IPS-20b (cell line): Measurements from ENCODE around the gene HDAC1.
"Not testable (repeated sequence)": the region's sequence is repeated elsewhere in the genome, so short reads cannot be mapped to it uniquely, and the experiment has no call there.

Experiments
- H3K27ac ChIP-seq: one replicate; pipeline ENCODE4 v1.5.1; 2013; ENCODE audit warnings: low read length
- H3K27me3 ChIP-seq: 2 replicates; pipeline ENCODE4 v1.6.1; 2013; ENCODE audit warnings: mild to moderate bottlenecking, low read length, inconsistent platforms; ENCODE audit not compliant: insufficient read depth
- H3K36me3 ChIP-seq: 2 replicates; pipeline ENCODE4 v1.6.1; 2013; ENCODE audit warnings: low read depth, mild to moderate bottlenecking, inconsistent platforms, low read length, moderate library complexity; ENCODE audit not compliant: insufficient read depth
- H3K4me1 ChIP-seq: 2 replicates; pipeline ENCODE4 v1.6.1; 2013; ENCODE audit warnings: mild to moderate bottlenecking, control low read depth, inconsistent platforms, low read length, moderate library complexity; ENCODE audit not compliant: insufficient read depth
- H3K4me3 ChIP-seq: 2 replicates; pipeline ENCODE4 v1.5.1; 2013; ENCODE audit warnings: mild to moderate bottlenecking, low read length, inconsistent platforms
- H3K9ac ChIP-seq: 2 replicates; pipeline ENCODE4 v1.6.1; 2013; ENCODE audit warnings: low read depth, mild to moderate bottlenecking, inconsistent platforms, low read length, moderate library complexity
- H3K9me3 ChIP-seq: 2 replicates; pipeline ENCODE4 v1.6.1; 2013; ENCODE audit warnings: mild to moderate bottlenecking, low read depth, low read length, inconsistent platforms; ENCODE audit not compliant: insufficient read depth

HDAC1 gene

GRCh38 chr1:32353431-32353830 is 61.5 kb downstream of the HDAC1 start:
- Histone ChIP-seq H3K27ac (no peak overlapping the region), H3K4me1 (peaks cover 3% of the 10 kb centered on the region; the same call in 1 of the 2 replicates), H3K9me3 (peaks cover 8% of the 10 kb centered on the region), H3K9ac (no peak overlapping the region), H3K36me3 (no peaks in the 10 kb centered on the region), H3K27me3 (peaks cover 31% of the 10 kb centered on the region), H3K4me3 (no peak overlapping the region)

DNA sequence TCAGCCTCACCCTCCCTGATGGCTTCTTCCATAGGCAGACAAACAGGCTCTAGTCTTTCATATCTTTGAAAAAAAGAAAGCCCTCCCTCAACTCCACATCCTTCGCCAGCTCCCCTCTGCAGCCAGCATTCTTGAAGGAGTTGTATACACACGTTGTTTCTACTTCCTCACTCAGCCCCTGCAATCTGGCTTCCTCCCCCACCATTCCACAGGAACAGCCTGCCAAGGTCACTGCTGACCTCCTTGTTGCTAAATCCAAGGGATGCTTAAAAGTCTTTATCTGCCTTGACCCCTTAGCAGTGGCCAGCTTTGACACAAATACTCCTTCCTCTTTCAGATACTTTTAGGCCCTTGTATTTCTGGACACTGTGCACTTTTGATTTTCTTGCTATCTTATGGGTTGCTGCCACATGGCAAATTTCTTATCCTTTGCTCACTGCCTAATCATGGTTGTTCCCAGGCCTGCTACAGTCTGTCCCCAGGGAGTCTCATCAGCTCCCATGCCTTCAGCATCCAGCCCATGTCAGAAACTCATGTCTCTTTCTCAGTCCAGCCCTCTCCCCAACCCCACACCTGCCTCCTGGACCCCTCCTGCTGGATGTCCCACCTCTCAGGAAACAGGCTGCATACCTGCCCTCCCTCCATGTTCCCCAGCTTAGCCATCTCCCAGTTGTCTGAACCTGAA is 62.1 kb downstream of the HDAC1 start:
- no peak overlapping the region for H3K9ac ChIP-seq
- H3K9me3 ChIP-seq = peaks cover 8% of the 10 kb centered on the region
- H3K27ac ChIP-seq = no peak overlapping the region
- peaks cover 32% of the 10 kb centered on the region for H3K27me3 ChIP-seq
- no peaks in the 10 kb centered on the region for H3K36me3 ChIP-seq
- H3K4me3 ChIP-seq = no peak overlapping the region
- H3K4me1 ChIP-seq = peaks cover 3% of the 10 kb centered on the region; the same call in 1 of the 2 replicates

GRCh38 chr1:32355778-32356177 is 63.9 kb downstream of the HDAC1 start:
- H3K27ac ChIP-seq, H3K9ac ChIP-seq, H3K4me1 ChIP-seq, H3K4me3 ChIP-seq, H3K36me3 ChIP-seq, H3K9me3 ChIP-seq: not testable (repeated sequence)
- peaks cover 25% of the 10 kb centered on the region for H3K27me3 ChIP-seq

DNA sequence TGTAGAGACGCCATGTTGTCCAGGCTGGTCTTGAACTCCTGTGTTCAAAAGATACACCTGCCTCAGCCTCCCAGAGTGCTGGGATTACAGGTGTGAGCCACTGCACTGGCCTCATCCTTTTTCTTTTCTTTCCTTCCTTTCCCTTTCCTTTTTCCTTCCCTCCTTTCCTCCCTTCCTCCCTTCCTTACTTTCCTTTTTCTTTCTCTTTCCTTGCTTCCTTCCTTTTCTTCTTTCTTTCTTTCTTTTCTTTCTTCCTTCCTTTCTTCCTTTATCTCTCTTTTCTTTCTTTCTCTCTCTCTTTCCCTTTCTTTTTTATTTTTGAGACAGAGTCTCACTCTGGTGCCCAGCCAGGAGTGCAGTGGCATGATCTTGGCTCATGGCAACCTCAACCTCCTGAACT is 64.6 kb downstream of the HDAC1 start:
- Histone ChIP-seq H3K27me3 (peaks cover 30% of the 10 kb centered on the region), H3K9me3 (no peaks in the 10 kb centered on the region), H3K4me1 (peaks cover 3% of the 10 kb centered on the region; the same call in 1 of the 2 replicates), H3K9ac (no peak overlapping the region), H3K4me3 (no peak overlapping the region), H3K36me3 (no peaks in the 10 kb centered on the region), H3K27ac (no peak overlapping the region)

- no peak overlapping the region for H3K9ac ChIP-seq
- H3K4me3 ChIP-seq = no peak overlapping the region
- peaks cover 3% of the 10 kb centered on the region; the same call in 1 of the 2 replicates for H3K4me1 ChIP-seq
- peaks cover 37% of the 10 kb centered on the region for H3K27me3 ChIP-seq
- H3K36me3 ChIP-seq = no peaks in the 10 kb centered on the region
- no peak overlapping the region for H3K27ac ChIP-seq
- H3K9me3 ChIP-seq = no peaks in the 10 kb centered on the region
These were observed 65.7 kb downstream of the HDAC1 start for GRCh38 chr1:32357614-32358013.

DNA sequence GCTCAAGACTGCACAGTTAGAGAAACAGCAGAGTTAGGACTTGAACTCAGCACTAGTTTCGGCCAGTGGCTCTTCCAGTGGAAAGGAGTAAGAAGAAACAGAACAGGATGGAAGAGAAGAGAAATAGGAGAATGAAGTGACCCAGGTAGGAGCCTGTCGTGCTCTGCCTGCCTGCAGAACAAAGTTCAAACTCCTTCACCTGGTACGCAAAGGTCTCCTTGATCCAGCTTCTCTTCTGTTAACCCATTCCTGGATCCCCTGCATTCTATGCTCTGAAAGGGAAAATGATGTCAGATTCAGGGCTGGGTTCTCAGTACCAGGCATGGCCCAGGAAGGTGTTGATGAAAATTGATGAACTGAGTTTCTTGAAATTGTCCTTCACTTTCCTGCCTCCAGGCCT is 66.6 kb downstream of the HDAC1 start:
- Histone ChIP-seq H3K36me3 (peaks cover 3% of the 10 kb centered on the region; the same call in 1 of the 2 replicates), H3K27me3 (peaks cover 40% of the 10 kb centered on the region), H3K9ac (no peak overlapping the region), H3K4me3 (no peak overlapping the region), H3K4me1 (peaks cover 2% of the 10 kb centered on the region; the same call in 1 of the 2 replicates), H3K9me3 (no peaks in the 10 kb centered on the region), H3K27ac (no peak overlapping the region)

GRCh38 chr1:32361308-32361673 is 69.4 kb downstream of the HDAC1 start:
- Histone ChIP-seq H3K4me1 (peaks cover 2% of the 10 kb centered on the region; the same call in 1 of the 2 replicates), H3K9ac (no peak overlapping the region), H3K9me3 (no peaks in the 10 kb centered on the region), H3K4me3 (no peak overlapping the region), H3K27ac (no peak overlapping the region), H3K27me3 (peaks cover 40% of the 10 kb centered on the region), H3K36me3 (peaks cover 27% of the 10 kb centered on the region)

- peaks cover 32% of the 10 kb centered on the region for H3K36me3 ChIP-seq
- peak overlapping the region; percentile 57; the same call in 1 of the 2 replicates for H3K4me3 ChIP-seq
- H3K27me3 ChIP-seq = peaks cover 40% of the 10 kb centered on the region
- H3K9me3 ChIP-seq = no peaks in the 10 kb centered on the region
- H3K27ac ChIP-seq = no peak overlapping the region
- peaks cover 2% of the 10 kb centered on the region; the same call in 1 of the 2 replicates for H3K4me1 ChIP-seq
- H3K9ac ChIP-seq = peak overlapping the region; percentile 45; the same call in 1 of the 2 replicates
These were observed 70.0 kb downstream of the HDAC1 start for GRCh38 chr1:32361674-32362473.

GRCh38 chr1:32362474-32363313 is 70.8 kb downstream of the HDAC1 start, which contains the start of the genes FAM229A and TSSK3:
Gene FAM229A, minus strand, starts transcription at chr1:32362485. Its CDS starts 394 bp downstream, at chr1:32362091.
Gene TSSK3, plus strand, starts transcription at chr1:32362539. Its CDS starts 163 bp downstream, at chr1:32362702.
- Histone ChIP-seq H3K9ac (peak within 1 kb of the TSS; percentile 45; the same call in 1 of the 2 replicates), H3K36me3 (peaks cover 41% of the 10 kb centered on the region), H3K4me3 (peak within 1 kb of the TSS; percentile 57; the same call in 1 of the 2 replicates), H3K9me3 (no peaks in the 10 kb centered on the region), H3K27ac (no peak within 1 kb of the TSS), H3K27me3 (peaks cover 40% of the 10 kb centered on the region), H3K4me1 (peaks cover 2% of the 10 kb centered on the region; the same call in 1 of the 2 replicates)

GRCh38 chr1:32363713-32364112 is 71.8 kb downstream of the HDAC1 start:
- Histone ChIP-seq H3K4me3 (no peak overlapping the region), H3K4me1 (peaks cover 2% of the 10 kb centered on the region; the same call in 1 of the 2 replicates), H3K27ac (no peak overlapping the region), H3K9ac (no peak overlapping the region), H3K27me3 (peaks cover 34% of the 10 kb centered on the region), H3K36me3 (peaks cover 51% of the 10 kb centered on the region), H3K9me3 (no peaks in the 10 kb centered on the region)

GRCh38 chr1:32364836-32365235 is 73.0 kb downstream of the HDAC1 start:
- Histone ChIP-seq H3K27me3 (peaks cover 31% of the 10 kb centered on the region), H3K4me1 (peaks cover 2% of the 10 kb centered on the region; the same call in 1 of the 2 replicates), H3K9me3 (no peaks in the 10 kb centered on the region), H3K36me3 (peaks cover 58% of the 10 kb centered on the region), H3K9ac (no peak overlapping the region), H3K4me3 (no peak overlapping the region), H3K27ac (no peak overlapping the region)
